WI38 (cell line): Measurements from ENCODE around the gene DNM2.

Experiments used
- H3K4me3 ChIP-seq: 2 replicates; pipeline ENCODE4 v1.5.1; 2011; ENCODE audit warnings: low read depth, mild to moderate bottlenecking, control low read depth, low read length
- TF ChIP-seq, protein P1 (sequence below): IDR thresholded peaks from 2 replicates; pipeline ENCODE4 v1.5.1; 2012; ENCODE audit warnings: low read depth, mild to moderate bottlenecking, control low read depth, low read length

The DNM2 gene

GRCh38 chr19:10727685-10728201 lies 9.9 kb downstream of the DNM2 start:
- TF ChIP-seq, protein P1, sequence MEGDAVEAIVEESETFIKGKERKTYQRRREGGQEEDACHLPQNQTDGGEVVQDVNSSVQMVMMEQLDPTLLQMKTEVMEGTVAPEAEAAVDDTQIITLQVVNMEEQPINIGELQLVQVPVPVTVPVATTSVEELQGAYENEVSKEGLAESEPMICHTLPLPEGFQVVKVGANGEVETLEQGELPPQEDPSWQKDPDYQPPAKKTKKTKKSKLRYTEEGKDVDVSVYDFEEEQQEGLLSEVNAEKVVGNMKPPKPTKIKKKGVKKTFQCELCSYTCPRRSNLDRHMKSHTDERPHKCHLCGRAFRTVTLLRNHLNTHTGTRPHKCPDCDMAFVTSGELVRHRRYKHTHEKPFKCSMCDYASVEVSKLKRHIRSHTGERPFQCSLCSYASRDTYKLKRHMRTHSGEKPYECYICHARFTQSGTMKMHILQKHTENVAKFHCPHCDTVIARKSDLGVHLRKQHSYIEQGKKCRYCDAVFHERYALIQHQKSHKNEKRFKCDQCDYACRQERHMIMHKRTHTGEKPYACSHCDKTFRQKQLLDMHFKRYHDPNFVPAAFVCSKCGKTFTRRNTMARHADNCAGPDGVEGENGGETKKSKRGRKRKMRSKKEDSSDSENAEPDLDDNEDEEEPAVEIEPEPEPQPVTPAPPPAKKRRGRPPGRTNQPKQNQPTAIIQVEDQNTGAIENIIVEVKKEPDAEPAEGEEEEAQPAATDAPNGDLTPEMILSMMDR = no peak
- no peak overlapping the region for H3K4me3 ChIP-seq

GRCh38 chr19:10729411-10729810 lies 11.5 kb downstream of the DNM2 start:
- TF ChIP-seq, protein P1 = no peak
- H3K4me3 ChIP-seq = no peak overlapping the region

- H3K4me3 ChIP-seq = no peak overlapping the region
- TF ChIP-seq, protein P1 = no peak
Observed at GRCh38 chr19:10730932-10731331, 13.1 kb downstream of the DNM2 start.

DNA sequence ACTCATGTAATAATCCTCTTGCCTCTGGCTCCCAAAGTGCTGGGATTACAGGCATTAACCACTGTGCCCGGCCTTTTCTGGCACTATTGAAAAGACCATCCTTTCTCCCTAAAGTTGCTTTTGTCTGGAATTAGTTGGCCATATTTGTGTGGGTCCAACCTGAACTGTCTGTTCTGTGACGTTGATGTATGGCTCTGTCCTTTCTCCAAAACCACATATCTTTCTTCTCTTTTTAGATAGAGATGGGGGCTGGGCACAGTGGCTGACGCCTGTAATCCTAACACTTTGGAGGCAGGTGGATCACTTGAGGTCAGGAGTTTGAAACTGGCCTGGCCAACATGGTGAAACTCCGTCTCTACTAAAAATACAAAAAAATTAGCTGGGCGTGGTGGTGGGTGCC lies 17.9 kb downstream of the DNM2 start:
- no peak overlapping the region for H3K4me3 ChIP-seq
- TF ChIP-seq, protein P1 = no peak

GRCh38 chr19:10736189-10736588 lies 18.3 kb downstream of the DNM2 start:
- no peak overlapping the region for H3K4me3 ChIP-seq
- TF ChIP-seq, protein P1 = no peak

DNA sequence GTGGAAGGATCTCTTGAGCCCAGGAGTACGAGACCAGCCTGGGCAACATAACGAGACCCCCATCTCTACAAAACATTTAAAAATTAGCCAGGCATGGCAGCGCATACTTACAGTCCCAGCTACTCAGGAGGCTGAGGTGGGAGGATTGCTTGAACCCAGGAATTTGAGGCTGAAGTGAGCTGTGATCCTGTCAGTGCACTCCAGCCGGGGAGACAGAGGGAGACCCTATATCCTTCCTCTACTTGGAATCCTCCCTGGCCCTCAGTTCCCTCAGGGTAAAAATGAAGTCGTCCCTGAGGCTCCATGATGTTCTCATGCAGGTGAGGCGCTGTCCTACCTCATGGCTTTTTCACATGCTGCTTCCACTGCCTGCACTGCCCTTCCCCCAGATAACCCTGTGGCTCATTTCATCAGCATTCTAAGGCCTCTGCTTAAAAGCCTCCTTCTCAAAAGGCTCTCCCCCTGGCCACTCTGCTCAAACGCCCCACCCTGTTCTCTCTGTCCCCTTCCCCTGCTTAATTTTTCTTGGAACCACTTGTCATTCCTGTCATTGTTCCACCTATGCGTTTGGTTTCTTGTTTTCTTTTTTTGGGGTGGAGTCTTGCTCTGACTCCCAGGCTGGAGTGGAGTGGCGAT lies 19.2 kb downstream of the DNM2 start:
- TF ChIP-seq, protein P1 = no peak
- no peak overlapping the region for H3K4me3 ChIP-seq

DNA sequence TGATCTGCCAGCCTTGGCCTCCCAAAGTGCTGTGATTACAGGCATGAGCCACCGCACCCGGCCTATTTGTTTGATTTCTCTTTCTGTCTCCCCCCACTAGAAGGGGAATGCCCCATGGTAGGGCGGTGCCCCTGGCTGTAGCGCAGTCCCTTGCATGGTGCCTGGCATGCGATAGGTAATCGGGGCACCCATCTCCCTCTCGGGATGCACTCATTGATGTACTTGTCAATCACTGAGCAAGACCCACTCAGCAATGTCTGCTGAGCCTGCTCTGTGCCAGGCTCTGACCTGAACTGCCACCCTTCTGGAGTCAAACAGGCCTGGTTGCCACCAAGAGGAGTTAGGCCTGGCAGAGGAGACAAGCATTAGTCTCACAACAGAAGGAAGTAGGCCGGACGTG lies 19.8 kb downstream of the DNM2 start:
- TF ChIP-seq, protein P1 = no peak

More for the DNA sequence above, 19.8 kb downstream of the DNM2 start:
- H3K4me3 ChIP-seq = no peak overlapping the region
